HG03460 (cell line): ENCODE measurements around the gene SLC35F1.
"Not testable (repeated sequence)": the region's sequence is repeated elsewhere in the genome, so short reads cannot be mapped to it uniquely, and the experiment has no call there.

ENCODE experiments used
- ATAC-seq: cut with Tn5 transposase; IDR thresholded peaks from one replicate; pipeline ENCODE4 v1.9.1; 2021; ENCODE audit not compliant: unreplicated experiment

The SLC35F1 gene

DNA sequence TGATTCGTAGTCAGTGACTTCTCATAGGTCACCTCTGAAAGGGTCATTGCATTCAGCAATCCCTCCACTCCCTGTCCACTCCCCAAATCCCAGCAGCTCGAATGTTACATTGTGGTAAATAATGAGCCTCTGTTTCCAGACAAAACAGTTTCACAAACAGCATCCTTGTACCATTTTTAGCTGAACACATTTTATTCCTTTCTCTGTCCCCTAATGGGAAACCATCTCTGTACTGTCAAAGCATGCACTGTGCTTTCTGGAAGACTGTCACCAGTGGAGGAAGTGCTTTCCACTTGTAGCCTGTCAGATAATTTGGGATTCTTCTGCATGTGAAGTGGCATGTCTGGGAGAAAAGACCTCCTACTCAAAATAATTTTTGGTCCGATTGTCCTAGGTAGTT is 82.0 kb downstream of the SLC35F1 start:
- no peak for ATAC-seq

- ATAC-seq, result no peak
These were observed 83.1 kb downstream of the SLC35F1 start for GRCh38 chr6:117990151-117990550.

DNA sequence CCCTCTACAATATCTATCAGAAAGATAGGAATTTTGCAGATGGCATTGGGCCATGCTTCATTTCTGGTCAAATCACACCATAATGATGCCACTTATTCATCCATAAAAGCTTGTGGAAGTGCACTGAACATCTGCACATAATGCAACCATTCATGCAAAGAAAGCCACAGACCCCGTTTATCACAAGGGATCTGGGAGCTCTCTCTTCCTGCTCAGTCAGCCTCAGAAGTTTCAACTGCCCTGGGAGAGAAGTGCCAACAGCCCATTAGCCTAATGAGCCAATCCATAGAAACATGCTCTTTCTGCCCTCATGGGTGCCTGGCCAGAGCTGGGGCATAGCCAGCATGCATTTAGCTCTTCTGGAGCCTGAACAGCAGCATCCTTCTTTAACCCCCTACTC is 85.8 kb downstream of the SLC35F1 start:
- ATAC-seq, result no peak

GRCh38 chr6:118012944-118013343 is 105.9 kb downstream of the SLC35F1 start:
- no peak for ATAC-seq

DNA sequence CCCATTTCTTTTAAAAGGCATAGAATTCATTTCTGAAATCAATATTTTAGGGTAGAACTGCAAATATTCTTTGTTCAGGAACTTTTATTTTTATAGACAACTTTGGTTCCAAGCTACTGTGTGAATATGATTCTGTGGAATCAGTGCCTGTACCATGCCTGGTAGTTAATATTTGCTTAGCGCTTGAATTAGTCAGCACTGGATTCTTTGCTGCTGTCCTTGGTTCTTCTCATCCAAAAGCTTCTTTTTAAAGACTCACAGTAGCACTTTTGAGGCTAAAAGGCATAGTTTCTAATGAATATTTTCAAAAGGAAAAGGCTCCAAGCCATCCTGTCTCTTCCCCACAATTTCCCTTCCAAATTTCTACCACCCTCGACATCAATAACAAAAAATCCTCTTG is 109.5 kb downstream of the SLC35F1 start:
- no peak for ATAC-seq

DNA sequence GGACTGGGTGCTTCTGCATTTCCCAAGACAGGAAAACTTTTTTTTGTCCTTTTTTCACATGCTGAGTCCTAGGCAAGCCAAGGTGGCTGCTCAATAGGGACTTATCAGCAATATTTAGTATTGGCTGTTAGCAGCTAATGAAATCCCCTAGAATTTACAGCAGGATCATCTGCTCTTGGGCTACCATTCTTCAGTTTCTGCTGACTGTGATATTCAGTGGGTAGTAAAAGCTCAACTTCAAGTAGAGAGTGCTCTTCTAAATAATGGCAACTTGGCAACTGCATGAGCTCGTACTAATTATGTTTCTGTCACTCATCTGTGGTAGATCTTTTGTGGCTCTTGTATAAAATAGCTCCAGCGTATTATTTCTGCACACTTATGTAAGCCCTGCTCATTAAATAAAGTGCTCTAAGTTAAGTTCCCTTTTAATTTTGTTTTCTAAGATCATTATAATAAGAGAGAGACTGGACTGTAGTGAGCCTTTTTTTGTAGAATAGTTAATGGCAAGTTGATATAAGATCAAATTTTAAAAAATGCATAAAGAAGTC is 110.3 kb downstream of the SLC35F1 start:
- ATAC-seq, result no peak

DNA sequence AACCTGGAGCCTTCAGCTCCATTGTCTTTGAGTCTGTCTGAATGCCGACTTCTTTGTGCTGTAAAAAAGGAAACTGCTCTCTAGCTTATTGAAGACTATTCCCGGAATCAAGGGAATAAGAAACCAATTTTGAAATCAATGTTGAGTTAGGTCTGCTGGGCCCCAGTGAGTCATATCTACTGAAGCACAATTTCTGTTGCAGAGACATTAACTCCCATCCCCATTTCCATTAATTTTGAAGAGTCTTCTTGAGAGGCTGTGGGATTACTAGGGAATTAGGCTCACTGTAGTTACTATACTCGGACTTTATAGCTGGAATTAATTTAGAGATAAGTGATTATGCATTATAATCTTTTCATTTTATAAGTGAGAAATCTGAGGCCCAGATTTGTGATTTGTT is 116.7 kb downstream of the SLC35F1 start:
- ATAC-seq, result no peak

DNA sequence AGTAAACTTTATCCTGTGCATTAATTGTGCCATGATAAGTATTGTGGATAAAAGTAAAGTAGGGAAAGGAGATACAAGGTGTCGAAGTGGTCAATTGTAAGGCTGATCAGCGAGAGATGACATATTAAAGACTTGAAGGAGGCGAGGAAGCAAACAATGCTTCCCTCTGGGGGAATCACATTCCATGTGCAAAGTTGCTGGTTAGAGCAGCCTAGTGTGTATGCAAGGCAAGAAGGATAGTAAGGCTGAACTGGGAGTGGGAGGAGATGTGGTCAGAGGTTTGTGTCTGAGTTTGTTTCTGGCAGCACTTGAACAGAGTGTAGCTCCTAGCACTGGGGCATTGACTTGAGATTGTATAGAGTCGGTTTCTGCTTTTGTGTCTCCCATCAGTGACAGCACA is 122.9 kb downstream of the SLC35F1 start:
- ATAC-seq, result no peak

GRCh38 chr6:118037479-118037878 is 130.4 kb downstream of the SLC35F1 start:
- ATAC-seq, result not testable (repeated sequence)

DNA sequence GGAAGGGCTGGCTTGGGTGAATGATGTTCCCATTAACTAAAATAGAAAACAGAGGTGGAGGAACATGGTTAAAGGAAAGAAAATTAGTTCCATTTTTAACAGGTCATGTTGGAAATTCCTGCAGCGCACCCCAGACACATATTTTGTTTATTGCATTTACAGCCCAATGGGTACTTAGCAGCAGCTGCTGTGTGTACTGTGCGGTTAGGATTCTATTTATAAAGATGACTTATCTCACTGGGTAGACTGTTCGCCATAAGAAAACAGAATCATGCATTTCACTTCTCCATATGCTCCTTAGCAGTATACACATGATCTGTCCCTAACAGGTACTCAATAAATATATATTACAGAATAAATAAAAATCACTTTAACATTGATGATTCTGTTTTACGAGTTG is 135.8 kb downstream of the SLC35F1 start:
- ATAC-seq, result no peak

DNA sequence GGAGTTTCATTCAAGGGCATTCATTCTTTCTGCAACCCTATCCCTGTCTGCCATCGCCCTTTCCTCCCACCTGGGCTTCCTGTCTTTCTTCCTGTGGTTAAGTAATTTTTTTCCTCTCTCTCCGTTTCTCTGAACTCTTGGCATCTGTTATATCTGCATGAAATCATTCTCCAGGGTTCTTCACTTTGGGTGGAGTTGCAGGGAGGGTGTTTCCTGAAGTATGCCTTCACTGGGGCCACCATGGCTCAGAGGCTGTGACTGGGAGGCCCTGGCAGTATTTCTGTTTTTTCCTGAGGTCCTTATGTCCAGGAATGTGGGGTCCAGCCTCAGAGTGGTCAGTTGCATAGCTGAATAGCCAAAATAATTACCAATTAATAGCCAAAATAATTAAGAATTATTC is 137.2 kb downstream of the SLC35F1 start:
- no peak for ATAC-seq

GRCh38 chr6:118054082-118054481 is 147.0 kb downstream of the SLC35F1 start:
- no peak for ATAC-seq

- no peak for ATAC-seq
These were observed 154.6 kb downstream of the SLC35F1 start for GRCh38 chr6:118061666-118062065.

- ATAC-seq, result no peak
These were observed 173.5 kb downstream of the SLC35F1 start for GRCh38 chr6:118080547-118080946.

- no peak for ATAC-seq
These were observed 176.6 kb downstream of the SLC35F1 start for GRCh38 chr6:118083711-118084110.

DNA sequence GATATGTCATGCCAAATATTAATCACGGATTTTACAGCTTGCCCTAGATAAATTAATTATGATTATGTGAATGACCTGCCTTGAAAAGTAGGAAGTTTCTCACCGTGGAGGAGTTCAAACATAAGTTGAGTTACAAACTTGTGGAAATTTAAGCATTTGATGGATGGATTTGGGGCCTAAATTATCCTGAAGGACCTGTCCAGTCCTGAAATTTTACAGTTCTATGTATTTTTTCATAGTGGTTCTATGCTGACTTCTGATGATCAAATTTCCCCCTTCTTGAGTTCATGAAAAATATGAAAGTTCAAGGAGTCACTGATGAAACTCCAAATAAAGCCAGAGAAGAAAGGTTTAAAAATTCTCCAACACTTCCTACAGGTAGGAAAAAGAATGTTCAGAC is 178.6 kb downstream of the SLC35F1 start:
- no peak for ATAC-seq

GRCh38 chr6:118086159-118086558 is 179.1 kb downstream of the SLC35F1 start:
- no peak for ATAC-seq

- ATAC-seq, result no peak
These were observed 185.0 kb downstream of the SLC35F1 start for GRCh38 chr6:118092086-118092485.

GRCh38 chr6:118097576-118097975 is 190.5 kb downstream of the SLC35F1 start:
- no peak for ATAC-seq

DNA sequence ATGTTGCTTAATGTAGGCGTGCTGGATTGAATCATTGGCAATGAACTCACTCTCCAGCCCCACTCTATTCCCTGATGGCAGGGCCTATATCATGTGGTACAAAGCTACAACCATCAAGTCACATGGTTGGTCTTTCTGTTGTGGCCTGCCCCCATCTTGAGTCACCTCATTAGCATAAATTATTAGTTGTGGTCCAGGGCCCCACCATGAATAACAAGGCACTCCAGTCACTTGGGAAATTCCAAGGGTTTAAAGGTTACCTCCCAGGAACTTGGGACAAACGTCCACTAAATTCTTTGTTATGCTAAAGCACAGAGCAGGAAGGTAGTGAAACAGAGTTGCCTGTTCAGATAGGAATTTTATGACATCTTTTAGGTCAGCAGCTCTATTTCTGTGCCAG is 193.7 kb downstream of the SLC35F1 start:
- no peak for ATAC-seq

GRCh38 chr6:118101220-118101619 is 194.2 kb downstream of the SLC35F1 start:
- ATAC-seq, result no peak

DNA sequence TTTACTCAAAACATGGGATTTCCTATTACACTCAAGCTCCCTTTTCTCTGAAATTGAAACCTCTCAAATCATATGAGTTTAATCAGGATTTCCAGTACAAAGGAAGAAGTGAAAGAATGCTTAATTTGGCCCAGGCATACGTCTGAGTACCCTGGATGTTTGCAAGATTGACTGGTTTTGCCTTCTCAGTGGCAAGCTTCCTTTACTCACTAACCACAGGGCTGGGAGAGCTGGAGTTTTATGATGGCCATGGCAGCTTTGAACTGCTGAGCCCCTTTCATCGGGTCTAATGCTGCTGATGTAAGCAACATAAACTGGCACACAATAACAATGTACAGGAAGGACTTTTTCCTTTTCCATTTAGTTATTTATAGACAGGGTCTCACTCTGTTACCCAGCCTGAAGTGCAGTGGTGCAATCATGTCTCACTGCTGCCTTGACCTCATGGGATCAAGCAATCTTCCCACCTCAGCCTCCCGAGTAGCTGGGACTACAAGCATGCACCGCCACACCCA is 194.8 kb downstream of the SLC35F1 start:
- no peak for ATAC-seq

DNA sequence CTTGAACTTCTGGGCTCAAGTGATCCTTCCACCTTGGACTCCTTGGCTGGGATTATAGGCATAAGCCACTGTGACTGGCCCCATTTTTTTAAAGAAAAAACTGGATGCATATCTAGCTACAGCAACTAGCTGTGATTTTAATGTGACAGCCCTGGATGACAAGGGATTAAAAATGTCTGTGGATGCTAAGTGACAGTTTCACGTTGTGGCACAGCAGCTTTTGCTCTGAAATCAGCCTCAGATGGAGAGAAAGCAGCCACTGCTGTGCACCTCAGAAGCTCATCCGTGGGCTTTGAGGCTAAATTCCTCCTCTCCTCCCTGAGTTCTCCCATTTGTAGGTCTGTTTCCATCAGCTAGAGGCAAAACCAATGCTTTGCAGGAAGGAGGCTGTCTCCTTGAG is 195.3 kb downstream of the SLC35F1 start:
- ATAC-seq, result no peak
